Stimulated activated CD8-positive, alpha-beta memory T cell treated with anti-CD3 and anti-CD28 coated beads, Interleukin-4, amount 100 ng/mL, for 24 hours (primary cell): ENCODE measurements around the gene ZBTB34.
"Not testable (repeated sequence)": the region's sequence is repeated elsewhere in the genome, so short reads cannot be mapped to it uniquely, and the experiment has no call there.

ENCODE experiments used
- DNase-seq: peaks from one replicate; pipeline ENCODE4 v3.0.0-alpha.2; 2020; ENCODE audit warnings: low read depth

ZBTB34 gene

GRCh38 chr9:126860077-126860756 is at the start of gene ZBTB34:
Gene ZBTB34, plus strand, starts transcription at chr9:126860639. Its CDS starts 18,761 bp downstream, at chr9:126879400.
- DNase-seq: peak; percentile 62

GRCh38 chr9:126813072-126813471 is 47.4 kb upstream of the ZBTB34 start:
- no peak for DNase-seq

- no peak for DNase-seq
Measured at GRCh38 chr9:126814091-126814490, 46.3 kb upstream of the ZBTB34 start.

GRCh38 chr9:126817615-126818014 is 42.8 kb upstream of the ZBTB34 start:
- not testable (repeated sequence) for DNase-seq

GRCh38 chr9:126818482-126818881 is 42.0 kb upstream of the ZBTB34 start:
- no peak for DNase-seq

- no peak for DNase-seq
Measured at GRCh38 chr9:126819482-126819881, 41.0 kb upstream of the ZBTB34 start.

GRCh38 chr9:126822278-126822677 is 38.2 kb upstream of the ZBTB34 start:
- no peak for DNase-seq

- no peak for DNase-seq
Measured at GRCh38 chr9:126822873-126823272, 37.6 kb upstream of the ZBTB34 start.

- not testable (repeated sequence) for DNase-seq
Measured at GRCh38 chr9:126824052-126824451, 36.4 kb upstream of the ZBTB34 start.

GRCh38 chr9:126827227-126827626 is 33.2 kb upstream of the ZBTB34 start:
- DNase-seq: no peak

GRCh38 chr9:126829035-126829434 is 31.4 kb upstream of the ZBTB34 start:
- DNase-seq: no peak

GRCh38 chr9:126830827-126831226 is 29.6 kb upstream of the ZBTB34 start:
- DNase-seq: no peak

GRCh38 chr9:126832440-126832839 is 28.0 kb upstream of the ZBTB34 start:
- DNase-seq: no peak

GRCh38 chr9:126833020-126833419 is 27.4 kb upstream of the ZBTB34 start:
- DNase-seq: no peak

- DNase-seq: no peak
Measured at GRCh38 chr9:126833710-126834345, 26.6 kb upstream of the ZBTB34 start.

GRCh38 chr9:126834672-126835071 is 25.8 kb upstream of the ZBTB34 start:
- no peak for DNase-seq

- DNase-seq: no peak
Measured at GRCh38 chr9:126836216-126836615, 24.2 kb upstream of the ZBTB34 start.

GRCh38 chr9:126838055-126838811 is 22.2 kb upstream of the ZBTB34 start:
- no peak for DNase-seq

- no peak for DNase-seq
Measured at GRCh38 chr9:126838895-126839294, 21.5 kb upstream of the ZBTB34 start.

- DNase-seq: no peak
Measured at GRCh38 chr9:126839301-126839700, 21.1 kb upstream of the ZBTB34 start.

- DNase-seq: no peak
Measured at GRCh38 chr9:126842220-126842842, 18.1 kb upstream of the ZBTB34 start.

GRCh38 chr9:126842977-126843799 is 17.3 kb upstream of the ZBTB34 start:
- no peak for DNase-seq
